Islet precursor cell (in vitro differentiated cells): ENCODE data around the gene KLRF1.

Source experiments
- DNase-seq: peaks from one replicate; pipeline ENCODE4 v3.0.0-alpha.2; 2018

Gene KLRF1

DNA sequence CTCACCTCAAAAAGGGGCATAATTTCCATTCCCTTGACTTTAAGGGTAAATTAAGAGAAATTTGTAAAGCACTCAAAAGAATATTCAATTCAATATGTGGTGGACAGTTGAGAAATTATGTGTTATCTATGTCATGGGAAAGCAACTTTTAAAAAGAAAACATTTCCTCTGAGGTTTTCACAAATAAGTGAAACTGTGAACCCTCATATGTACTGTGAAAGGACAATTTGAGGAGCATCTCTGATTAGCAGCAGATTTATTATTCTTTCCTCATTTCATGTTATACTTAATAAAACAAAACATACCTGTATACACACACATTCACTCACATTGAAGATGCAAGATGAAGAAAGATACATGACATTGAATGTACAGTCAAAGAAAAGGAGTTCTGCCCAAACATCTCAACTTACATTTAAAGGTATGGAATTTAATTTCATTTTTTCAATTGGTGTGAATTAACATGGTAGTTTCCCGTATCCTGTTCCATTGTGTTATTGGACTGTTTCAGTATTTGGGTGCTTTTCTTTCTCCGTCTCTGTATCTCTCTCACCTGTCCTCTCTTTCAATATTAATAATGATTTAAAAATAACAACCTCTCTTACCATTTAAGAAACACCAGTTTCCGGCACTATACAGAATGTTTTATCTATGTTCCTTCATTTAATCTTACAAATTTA lies at the start of gene KLRF1:
Gene KLRF1 (plus strand): TSS at position 273 of the 680 bp plus-strand sequence. CDS start 64 bp downstream, at position 337.
- DNase-seq, result no peak

- no peak for DNase-seq
These were observed 48.1 kb upstream of the KLRF1 start for GRCh38 chr12:9779209-9779608.

DNA sequence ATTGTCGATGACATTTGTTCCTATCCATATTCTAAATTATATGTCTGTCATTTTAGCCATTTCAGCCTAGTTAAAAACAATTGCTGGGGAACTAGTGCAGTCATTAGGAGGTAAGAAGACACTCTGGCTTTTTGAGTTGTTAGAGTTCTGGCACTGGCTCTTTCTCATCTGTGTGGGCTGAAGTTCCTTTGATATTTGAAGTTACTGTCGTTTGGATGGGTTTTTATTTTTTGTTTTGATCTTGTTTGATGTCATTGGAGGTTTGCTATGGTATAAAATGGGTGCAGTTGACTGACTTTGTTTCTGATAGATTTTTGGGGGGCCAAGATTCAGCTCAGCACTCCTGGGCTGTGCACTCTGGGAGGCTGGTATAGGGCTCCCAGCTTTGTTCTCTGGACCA lies 45.9 kb upstream of the KLRF1 start:
- no peak for DNase-seq

DNA sequence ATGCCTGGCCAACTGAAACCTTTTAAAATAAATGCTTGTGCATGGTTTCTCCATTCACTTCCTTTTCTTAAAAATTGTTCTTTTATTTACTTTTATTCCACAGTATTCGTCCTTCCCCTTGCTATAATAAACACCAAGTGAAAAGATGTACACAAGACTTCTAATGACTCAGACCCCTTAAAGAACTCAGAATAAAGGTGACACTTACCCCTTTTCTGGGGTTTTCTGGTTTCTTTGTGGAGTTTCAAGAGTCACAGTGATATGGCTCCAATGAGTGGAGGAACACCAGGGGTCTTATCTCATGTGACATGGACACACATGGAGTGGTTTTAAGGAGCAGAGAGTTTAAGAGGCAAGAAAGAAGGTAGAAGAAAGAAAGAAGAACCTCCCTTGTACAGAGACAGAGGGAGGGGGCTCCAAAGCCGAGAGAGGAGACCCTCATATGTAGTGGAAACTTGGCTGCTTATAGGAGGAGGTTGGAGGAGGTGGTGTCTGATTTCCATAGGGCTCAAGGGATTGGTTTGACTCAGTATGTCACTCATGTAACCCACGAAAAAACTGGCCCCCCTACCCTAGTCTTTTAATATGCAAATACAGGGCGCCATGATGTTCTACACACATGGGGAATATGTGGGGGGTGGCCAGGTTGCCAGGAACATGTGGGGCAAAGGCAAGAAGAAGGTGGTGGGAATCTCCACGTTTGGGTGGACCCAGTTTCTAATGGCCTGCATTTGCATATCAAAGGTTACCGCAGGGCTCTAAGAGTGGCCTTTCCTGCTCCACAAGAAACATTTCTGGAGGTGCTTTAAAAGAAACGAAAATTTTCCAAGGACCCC lies 44.5 kb upstream of the KLRF1 start:
- no peak for DNase-seq

- DNase-seq, result no peak
These were observed 43.0 kb upstream of the KLRF1 start for GRCh38 chr12:9784326-9784725.

DNA sequence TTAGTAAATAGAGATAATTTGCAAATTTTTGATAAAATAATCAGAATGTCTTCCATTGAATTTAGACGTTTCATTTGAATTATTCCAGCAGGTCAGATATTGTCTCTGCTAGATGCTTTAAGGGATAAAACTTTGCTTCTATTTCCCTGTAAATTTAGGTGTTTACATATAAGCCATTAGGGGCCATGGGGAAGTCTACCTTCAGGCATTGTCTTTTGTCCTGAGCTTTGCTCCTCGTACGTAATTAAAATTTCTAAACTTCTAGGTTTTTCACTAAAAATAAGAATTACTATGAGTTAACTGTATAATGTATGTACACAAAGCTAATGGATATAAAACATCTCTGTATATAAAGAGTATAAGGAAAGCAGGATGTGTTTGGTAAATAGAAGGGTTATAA lies 42.5 kb upstream of the KLRF1 start:
- no peak for DNase-seq

DNA sequence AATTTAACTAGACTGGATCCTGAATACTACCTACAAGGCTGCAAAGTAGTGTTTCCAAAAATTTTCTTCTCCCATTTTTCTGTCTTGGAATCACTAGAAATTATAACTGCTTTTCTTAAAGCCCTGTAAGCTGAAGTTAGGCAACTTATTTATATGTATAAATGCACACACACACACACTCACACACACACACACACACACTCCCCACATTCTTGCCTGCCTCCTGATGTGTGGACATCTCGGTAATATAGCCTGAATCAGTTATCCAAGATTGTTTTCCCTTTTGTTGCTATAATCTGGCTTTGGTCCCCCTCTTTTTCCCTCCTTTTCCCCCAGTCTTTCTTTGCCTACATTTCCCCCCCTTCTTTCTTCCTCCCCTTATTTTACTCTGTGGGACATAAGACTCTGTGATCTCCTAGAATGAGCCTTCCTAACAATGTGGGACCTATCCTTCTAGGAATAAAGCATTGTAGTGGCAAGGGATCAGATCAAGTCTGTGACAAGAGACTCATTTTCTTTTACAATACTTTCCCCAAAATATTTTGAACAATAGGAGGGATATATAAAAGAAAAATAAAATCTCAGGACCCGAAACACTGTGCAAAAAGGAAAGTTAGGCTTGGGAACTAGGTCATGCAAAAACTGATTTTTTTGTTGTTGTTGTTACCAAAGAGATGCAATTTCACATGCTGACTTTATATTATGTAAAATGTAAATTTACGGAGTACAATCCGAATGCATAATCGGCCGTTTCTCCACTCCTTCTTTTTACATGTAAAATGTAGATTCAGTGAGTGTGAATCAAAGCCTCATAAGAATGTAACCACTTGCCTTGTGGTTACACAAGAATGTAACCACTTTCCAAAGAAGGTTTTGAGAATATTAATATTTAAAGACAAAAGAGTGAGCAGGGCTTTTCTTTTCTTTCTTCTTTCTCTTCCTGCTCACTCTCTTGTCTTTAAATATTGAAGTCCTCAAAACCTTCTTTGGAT lies 40.3 kb upstream of the KLRF1 start:
- no peak for DNase-seq

DNA sequence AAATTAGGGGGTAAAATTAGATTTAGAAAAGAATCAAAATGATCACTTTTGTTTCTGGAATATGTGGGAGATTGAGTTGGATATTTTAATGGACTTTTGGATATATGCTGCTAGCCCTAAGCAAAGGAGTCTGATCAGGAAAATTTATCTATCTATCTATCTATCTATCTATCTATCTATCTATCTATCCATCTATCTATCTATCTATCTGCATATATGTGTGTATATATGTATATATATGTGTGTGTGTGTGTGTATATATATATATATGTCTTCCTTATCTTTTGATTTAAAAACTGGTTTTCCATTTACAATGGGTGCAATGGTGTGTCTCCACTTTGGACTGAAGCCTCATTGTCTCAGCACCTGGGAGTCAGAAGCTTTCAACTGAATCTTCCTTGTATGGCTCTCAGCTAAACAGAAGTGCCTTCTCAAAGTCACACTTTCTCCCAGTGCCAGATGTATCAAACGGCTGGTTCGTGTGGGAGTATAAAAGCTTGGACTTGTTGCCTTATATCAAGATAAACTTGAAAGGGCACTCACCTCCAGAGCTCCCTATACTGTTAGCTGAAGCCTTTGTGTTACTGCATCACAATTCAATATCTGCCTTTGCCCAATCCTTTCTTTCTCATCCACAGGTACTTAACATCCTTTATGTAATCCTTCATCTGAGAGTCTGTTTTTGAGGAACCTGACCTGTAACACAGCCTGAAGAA lies 34.9 kb upstream of the KLRF1 start:
- DNase-seq, result no peak

- DNase-seq, result no peak
These were observed 34.2 kb upstream of the KLRF1 start for GRCh38 chr12:9792961-9793617.

DNA sequence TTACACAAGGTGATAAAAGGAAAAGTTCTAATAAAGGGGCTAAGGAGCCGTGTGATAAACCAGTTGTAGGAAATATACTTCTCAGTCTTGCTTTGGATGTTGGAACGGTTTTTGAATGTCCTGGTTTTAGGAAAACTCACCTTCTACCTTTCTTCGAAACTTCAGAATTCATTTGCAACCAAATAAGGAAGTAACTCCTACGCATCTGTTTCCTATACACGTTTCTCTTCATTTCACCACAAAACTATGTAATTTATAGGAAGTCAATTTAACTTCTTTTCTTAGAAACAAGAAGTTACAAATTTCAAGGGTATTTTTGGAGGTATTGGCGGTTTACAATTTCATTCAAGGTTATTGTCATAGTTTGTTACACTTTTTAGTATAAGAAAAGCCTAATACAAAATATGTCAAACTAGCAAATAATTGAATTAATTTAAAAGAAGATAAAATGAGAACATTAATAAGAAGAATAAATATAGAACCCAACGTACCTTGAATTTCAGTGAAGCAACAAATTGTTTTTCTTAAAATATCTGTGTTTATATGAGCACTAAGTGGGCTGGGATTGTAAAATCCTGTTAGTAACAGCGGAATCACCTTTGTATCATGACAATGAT lies 33.4 kb upstream of the KLRF1 start:
- no peak for DNase-seq

DNA sequence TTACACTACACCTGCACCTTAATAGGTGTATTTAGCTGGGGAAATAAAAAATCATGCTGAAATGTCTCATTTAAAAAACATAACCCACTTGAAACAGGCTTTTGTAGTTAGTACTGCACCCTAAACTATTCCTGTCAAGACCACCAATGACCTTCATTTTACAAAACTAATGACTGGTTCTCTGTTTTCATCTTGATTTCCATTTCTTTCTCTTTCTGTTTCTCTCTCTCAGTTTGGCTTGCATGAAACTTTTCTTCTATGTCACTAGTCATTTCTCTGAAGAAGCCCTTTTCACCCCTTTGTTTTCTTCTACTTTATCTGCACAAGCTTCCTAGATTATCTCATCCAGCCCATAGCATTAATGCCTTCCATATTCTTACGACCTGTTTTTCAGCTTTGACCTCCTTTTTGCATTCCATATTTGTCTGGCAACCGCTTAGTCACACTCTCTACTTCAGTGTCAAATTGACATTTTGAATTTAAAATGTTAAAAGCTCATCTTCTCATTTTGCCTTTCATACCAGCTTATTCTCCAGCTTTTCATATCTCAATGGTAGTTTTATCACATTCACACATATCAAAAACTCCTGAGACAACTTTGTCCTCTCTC lies 32.7 kb upstream of the KLRF1 start:
- DNase-seq, result no peak

DNA sequence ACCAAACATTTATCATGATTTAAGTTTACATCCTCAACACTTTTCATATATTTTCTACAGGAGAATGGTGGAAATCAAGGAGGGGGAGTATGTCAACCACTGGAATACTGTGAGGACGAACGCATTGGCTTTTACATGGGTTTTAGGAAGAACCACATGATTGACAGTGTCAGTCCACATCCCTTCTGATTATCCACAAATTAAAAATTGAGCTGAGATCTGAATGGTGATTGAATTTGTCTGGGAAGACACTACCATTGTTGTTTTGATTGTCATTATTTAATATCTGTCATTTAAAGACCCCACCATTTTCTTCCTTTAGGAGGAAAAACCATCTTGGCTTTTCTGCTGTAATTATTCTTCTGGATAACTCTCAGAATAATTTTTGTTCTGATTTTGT lies 31.3 kb upstream of the KLRF1 start:
- no peak for DNase-seq

DNA sequence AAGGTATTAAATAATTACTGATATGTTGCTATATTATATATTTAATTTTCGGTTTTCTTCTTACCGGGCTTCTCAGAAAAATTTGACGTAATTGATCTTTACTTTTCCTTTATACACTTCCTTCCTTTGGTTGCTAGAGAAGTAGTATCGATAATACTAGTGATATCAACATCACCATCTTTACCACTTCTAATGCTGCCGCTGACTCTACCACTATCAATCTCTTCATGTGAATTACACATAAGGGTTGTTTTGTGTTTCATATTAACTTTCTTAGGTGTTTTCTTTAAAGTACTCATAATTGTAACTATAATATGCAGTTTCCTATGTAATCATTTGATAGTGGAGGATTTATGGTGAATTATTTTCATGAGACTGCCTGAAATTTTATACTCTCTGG lies 30.9 kb upstream of the KLRF1 start:
- DNase-seq, result no peak

DNA sequence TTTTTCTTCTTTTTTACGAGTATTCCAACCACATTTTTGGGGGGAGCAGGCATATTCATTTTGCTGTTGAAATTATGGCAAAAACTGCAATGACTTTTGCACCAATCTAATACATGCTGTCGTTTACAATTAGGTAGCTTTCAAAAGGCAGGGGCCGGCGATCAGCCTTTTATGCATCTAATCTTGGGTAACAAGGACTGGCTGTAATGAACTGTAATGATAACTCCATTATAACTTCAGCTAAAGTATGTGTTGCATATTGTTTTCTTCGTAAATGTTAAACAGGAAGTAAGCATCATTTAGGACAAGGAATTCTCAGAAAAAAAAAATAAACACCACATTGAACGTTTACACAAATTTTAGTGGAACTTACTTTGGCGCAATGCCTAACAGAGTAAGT lies 30.3 kb upstream of the KLRF1 start:
- no peak for DNase-seq

- peak; percentile 94 for DNase-seq
These were observed 29.3 kb upstream of the KLRF1 start for GRCh38 chr12:9797722-9798619.

- no peak for DNase-seq
These were observed 27.3 kb upstream of the KLRF1 start for GRCh38 chr12:9799961-9800360.

GRCh38 chr12:9805883-9806282 lies 21.4 kb upstream of the KLRF1 start:
- DNase-seq, result no peak

GRCh38 chr12:9806714-9807113 lies 20.6 kb upstream of the KLRF1 start:
- no peak for DNase-seq

GRCh38 chr12:9808504-9808903 lies 18.8 kb upstream of the KLRF1 start:
- DNase-seq, result no peak

DNA sequence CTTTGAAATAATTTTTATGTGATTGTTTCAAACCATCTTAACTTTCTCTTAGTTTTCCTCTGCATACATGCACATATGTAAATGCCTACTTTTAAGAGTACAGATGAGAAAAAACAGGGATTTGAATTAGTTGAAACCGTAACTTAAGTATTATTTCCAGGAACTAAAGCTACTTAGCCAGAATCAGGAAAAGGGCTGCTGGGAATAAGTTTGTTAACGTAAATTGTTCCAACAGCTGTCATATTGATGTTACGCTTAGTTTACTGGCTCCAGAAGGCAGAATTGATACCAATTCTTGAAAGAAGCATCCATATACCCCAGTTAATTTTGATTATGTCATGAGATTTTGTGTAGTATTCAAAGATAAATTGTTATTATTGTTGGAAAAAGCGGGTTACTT lies 17.9 kb upstream of the KLRF1 start:
- no peak for DNase-seq
